Pancreas (tissue), 10 donors: ENCODE data around the gene CD52. TPM values are rescaled to one million over a fixed set of nuclear protein-coding genes. Genes with fewer than 3 reads are reported as not detected.

ENCODE experiments used
- ATAC-seq, 4 donors: fragments of 200-7000 bp; cut with Tn5 transposase; one replicate each; pipeline versions ENCODE4 v1.8.0 to v1.9.1; 2020; ENCODE audit warnings: mild to moderate bottlenecking in 4 of 4, moderate library complexity in 4 of 4
- DNase-seq, 6 donors: peaks; one replicate each; pipeline ENCODE4 v3.0.0-alpha.2; 2020
- FAIRE-seq: peaks from 2 replicates; lab custom pipeline; 2012; peaks lifted over from hg19 to GRCh38; lab: Jason Lieb, UNC
- H3K27ac ChIP-seq, 4 donors: fragments of 200-600 bp; sonication (generic); 1 replicate in 3 of 4; 2 replicates in 1 of 4; pipeline versions ENCODE4 v1.5.0 to v1.8.0; 2020
- H3K27me3 ChIP-seq, 4 donors: fragments of 200-600 bp; one replicate each; pipeline ENCODE4 v1.8.0; 2021
- H3K36me3 ChIP-seq, 3 donors: fragments of 200-600 bp; sonication (generic) in 1 of 3; one replicate each; pipeline versions ENCODE4 v1.5.0 to v1.8.0; 2020 to 2021
- H3K4me1 ChIP-seq, 3 donors: fragments of 200-600 bp; one replicate each; pipeline ENCODE4 v1.8.0; 2021
- H3K4me3 ChIP-seq, 4 donors: fragments of 200-600 bp; sonication (generic) in 2 of 4; one replicate each; pipeline versions ENCODE4 v1.5.0 to v1.8.0; 2020 to 2021
- H3K9me3 ChIP-seq, 4 donors: fragments of 200-600 bp; one replicate each; pipeline ENCODE4 v1.8.0; 2021
- WGBS, 2 donors: extraction: QIAGEN DNeasy Blood & Tissue Kit; methylation state at CpG; one replicate each; pipeline ENCODE4 v1.1.7; 2013; 5-methylcytosine and 5-hydroxymethylcytosine counted together
- intact Hi-C, 3 donors: fragments of 100-400 bp; cut with DNase I; formaldehyde crosslinking; loops; one replicate each; pipeline versions ENCODE4 v1.11.1 to v1.14.2; 2022
- polyA plus RNA-seq, 2 donors: library from polyadenylated mRNA; stranded (reverse); fragments of 200-250 nt; gene quantifications; one replicate each; pipeline ENCODE4 v1.2.3, GENCODE V29; 2013
- total RNA-seq, 6 donors: library from RNA; stranded (reverse); fragmentation: NEBNext Ultra II Directional in 4 of 6; extraction: Animal tissue kit (Norgen Biotek cat#: 25700) in 4 of 6; gene quantifications; one replicate each; pipeline versions ENCODE4 v1.2.1 to v1.2.4, GENCODE V29; 2021 to 2023
- TF ChIP-seq, protein P1 (sequence below), 4 donors: fragments of 200-600 bp; sonication (generic) in 3 of 4; IDR thresholded peaks; one replicate each; pipeline versions ENCODE4 v1.5.0 to v1.8.0; 2021; ENCODE audit warnings: antibody characterized with exemption in 4 of 4
- donor health status: healthy with polysubstance abuse.
- donor health status: DM: no; HTN: no; CAD: no; lungs with moderate emphysema.
- donor health status: DM: no; HTN: no; CAD: no.
- donor health status: control.
- donor health status: control.
- donor health status: Bipolar disorder and iron deficiency.
- donor health status: DM: yes; HTN: yes; CAD: no.
- donor health status: DM: no; HTN: no; CAD: no.
- donor health status: DM: no; HTN: no; CAD: no.
- donor health status: DM: yes; HTN: yes; CAD: no.

CD52 gene
- total and polyA plus RNA-seq, 8 donors: 0.98 to 13.0 (median 3.5) TPM

DNA sequence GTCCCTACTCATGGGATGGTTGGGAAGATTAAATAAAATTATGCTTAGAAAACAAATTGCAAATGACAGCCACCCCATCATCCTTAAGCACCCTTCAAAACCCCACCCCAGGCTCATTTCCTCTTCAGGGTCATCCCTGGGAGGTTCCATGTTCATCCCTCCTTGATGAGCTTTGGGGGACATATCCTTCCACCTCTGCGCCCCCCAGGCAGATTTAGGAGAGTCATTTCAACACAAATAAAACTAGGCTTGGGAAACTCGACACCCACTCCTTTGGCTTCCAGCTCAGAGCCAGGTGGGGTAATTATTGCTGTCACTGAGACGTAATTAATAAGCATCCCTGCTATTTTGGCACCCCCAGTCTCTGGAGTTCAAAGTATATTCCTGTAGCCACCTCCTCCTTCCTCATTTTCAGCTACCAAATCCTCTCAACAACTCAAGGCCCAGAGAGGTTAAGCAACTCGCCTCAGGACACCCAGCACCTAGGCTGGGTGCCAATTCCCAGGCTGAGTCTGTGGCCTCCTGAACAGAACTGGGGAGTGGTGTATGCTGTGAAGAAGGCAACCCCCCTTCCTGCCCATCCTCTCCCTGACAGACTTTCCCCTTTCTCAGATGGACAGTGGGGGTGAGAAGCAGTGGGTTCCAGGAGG is 35.6 kb downstream of the CD52 start:
- intact Hi-C loops: no loop called here
- no peak for FAIRE-seq
- H3K4me1 ChIP-seq: no peaks in the 10 kb centered on the region
- H3K36me3 ChIP-seq: no peaks in the 10 kb centered on the region
- WGBS, 2 donors: 63 to 71% methylated on average over 4 of the region's 4 CpGs
- no peaks in the 10 kb centered on the region for H3K9me3 ChIP-seq
- no peaks in the 10 kb centered on the region for H3K27me3 ChIP-seq
- DNase-seq: no peak
- no peak overlapping the region for H3K4me3 ChIP-seq
- TF ChIP-seq, protein P1, sequence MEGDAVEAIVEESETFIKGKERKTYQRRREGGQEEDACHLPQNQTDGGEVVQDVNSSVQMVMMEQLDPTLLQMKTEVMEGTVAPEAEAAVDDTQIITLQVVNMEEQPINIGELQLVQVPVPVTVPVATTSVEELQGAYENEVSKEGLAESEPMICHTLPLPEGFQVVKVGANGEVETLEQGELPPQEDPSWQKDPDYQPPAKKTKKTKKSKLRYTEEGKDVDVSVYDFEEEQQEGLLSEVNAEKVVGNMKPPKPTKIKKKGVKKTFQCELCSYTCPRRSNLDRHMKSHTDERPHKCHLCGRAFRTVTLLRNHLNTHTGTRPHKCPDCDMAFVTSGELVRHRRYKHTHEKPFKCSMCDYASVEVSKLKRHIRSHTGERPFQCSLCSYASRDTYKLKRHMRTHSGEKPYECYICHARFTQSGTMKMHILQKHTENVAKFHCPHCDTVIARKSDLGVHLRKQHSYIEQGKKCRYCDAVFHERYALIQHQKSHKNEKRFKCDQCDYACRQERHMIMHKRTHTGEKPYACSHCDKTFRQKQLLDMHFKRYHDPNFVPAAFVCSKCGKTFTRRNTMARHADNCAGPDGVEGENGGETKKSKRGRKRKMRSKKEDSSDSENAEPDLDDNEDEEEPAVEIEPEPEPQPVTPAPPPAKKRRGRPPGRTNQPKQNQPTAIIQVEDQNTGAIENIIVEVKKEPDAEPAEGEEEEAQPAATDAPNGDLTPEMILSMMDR (IDR thresholded peaks at IDR 0.05): no peak
- H3K27ac ChIP-seq: no peak overlapping the region
- no peak for ATAC-seq

DNA sequence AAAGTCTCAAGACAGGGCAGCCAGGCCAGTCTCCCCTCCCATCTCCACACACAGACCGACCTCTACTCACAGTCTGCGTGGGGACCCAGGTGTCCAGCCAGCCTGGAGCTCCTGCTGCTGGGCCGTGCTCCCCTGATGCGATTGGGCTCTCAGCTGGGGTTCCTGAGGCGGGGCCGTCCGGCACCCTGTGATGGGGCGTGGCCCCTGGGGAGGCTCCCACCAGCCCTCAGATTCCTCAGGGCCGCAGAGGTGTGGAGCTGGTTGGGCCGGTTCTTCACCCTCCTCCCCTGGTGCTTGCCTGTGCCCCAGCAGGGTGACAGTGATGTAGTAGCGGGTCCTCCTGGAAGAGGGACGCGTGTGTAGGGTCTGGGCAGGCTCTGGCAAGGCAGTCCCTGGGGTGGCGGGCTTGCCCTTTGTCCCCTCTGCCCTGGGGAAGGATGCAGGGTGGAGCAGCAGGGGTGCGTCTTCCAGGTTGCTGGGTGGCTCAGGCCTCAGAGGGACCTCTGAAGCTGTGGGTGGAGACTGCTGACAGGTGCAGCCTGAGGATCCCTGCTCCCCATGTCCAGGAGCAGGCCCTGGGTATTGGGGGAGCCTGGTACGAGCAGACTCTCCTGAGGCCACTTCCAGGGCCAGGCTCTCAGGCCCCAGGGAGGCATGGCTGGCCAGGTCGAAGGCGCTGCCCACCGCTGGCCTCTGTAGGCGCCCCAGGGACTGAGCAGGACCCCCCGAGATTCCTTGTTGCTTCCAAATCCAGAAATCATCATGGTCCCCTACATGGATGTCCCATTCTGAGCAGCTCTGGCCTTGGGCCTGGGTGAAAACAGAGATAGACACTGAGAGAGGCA is 36.4 kb downstream of the CD52 start, which contains the start of gene CRYBG2:
Gene CRYBG2 (minus strand): TSS at position 155 of the 845 bp plus-strand sequence. CDS start 7,473 bp downstream, outside the sequence.
- WGBS, 2 donors: 47 to 57% methylated on average over 20 to 21 of the region's 21 CpGs
- H3K4me3 ChIP-seq: no peak within 1 kb of the TSS
- ATAC-seq (peak; percentile 44 to 84 (median 63)), FAIRE-seq (no peak), DNase-seq (peak in 5 of 6 donors; percentile 23 to 66 (median 41))
- no peaks in the 10 kb centered on the region for H3K27me3 ChIP-seq
- no peaks in the 10 kb centered on the region for H3K4me1 ChIP-seq
- H3K36me3 ChIP-seq: no peaks in the 10 kb centered on the region
- no peaks in the 10 kb centered on the region for H3K9me3 ChIP-seq
- TF ChIP-seq, protein P1 (IDR thresholded peaks at IDR 0.05): no peak
- no peak within 1 kb of the TSS for H3K27ac ChIP-seq
- intact Hi-C loops: no loop called here

DNA sequence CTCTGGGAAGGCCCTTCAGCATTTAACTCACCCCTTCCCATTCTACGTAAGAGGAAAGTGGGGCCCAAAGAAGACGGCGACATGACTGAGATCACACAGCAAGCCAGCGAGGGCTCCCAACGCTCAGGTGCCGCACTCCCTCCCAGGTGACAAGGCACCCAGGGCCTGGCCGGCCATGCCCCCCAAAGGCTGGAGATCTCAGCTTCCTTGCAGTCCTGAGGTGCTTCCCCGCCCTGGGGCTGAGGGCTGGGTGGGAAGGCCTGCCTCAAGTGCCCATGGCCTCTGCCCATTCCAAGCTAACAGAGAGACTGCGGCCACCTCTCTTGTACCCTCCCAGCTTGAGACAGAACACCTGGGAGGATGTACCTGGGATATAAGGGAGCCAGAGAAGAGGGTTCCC is 37.2 kb downstream of the CD52 start:
- TF ChIP-seq, protein P1 (IDR thresholded peaks at IDR 0.05): no peak
- H3K9me3 ChIP-seq: no peaks in the 10 kb centered on the region
- FAIRE-seq (no peak), DNase-seq (no peak), ATAC-seq (no peak)
- H3K4me1 ChIP-seq: peaks cover 0 to 1% (median 0%) of the 10 kb centered on the region in 3 donors
- 76 to 82% methylated on average over 9 of the region's 9 CpGs for WGBS, 2 donors
- H3K4me3 ChIP-seq: no peak overlapping the region
- H3K27me3 ChIP-seq: peaks cover 0 to 1% (median 0%) of the 10 kb centered on the region in 4 donors
- H3K36me3 ChIP-seq: no peaks in the 10 kb centered on the region
- H3K27ac ChIP-seq: no peak overlapping the region
- intact Hi-C loops: no loop called here

DNA sequence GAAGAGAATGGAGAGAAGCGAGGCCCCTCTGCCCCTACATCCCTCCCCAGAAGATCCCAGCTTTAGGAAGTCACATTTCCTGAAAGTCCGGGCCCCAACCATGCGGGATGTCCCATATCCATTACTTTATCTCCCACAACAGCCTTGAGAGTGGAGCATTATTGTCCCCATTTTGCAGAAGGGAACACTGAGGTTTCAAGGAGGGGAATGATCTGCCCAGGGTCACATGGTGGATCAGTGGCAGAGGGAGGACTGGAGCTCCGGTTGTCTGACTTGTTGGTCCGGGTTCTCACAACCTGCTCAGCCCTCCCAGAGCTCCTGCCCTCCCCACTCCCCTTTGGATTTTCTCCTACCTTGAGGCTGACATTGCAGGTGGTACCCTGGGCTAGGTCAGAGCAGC is 38.3 kb downstream of the CD52 start:
- no peak for DNase-seq
- peaks cover 0 to 13% (median 0%) of the 10 kb centered on the region in 4 donors for H3K27me3 ChIP-seq
- H3K27ac ChIP-seq: no peak overlapping the region
- no peaks in the 10 kb centered on the region for H3K9me3 ChIP-seq
- no peak overlapping the region for H3K4me3 ChIP-seq
- 78 to 86% methylated on average over 5 of the region's 5 CpGs for WGBS, 2 donors
- intact Hi-C loops: no loop called here
- TF ChIP-seq, protein P1 (IDR thresholded peaks at IDR 0.05): no peak
- H3K4me1 ChIP-seq: peaks cover 0 to 9% (median 0%) of the 10 kb centered on the region in 3 donors
- FAIRE-seq: no peak
- ATAC-seq: no peak
- no peaks in the 10 kb centered on the region for H3K36me3 ChIP-seq
